HG02870 (cell line): ENCODE data around the gene PPP6R3.
"Not testable (repeated sequence)": the region's sequence is repeated elsewhere in the genome, so short reads cannot be mapped to it uniquely, and the experiment has no call there.

Experiments
- ATAC-seq: cut with Tn5 transposase; IDR thresholded peaks from one replicate; pipeline ENCODE4 v1.9.1; 2021; ENCODE audit warnings: mild to moderate bottlenecking, moderate library complexity; ENCODE audit not compliant: unreplicated experiment

Gene PPP6R3

DNA sequence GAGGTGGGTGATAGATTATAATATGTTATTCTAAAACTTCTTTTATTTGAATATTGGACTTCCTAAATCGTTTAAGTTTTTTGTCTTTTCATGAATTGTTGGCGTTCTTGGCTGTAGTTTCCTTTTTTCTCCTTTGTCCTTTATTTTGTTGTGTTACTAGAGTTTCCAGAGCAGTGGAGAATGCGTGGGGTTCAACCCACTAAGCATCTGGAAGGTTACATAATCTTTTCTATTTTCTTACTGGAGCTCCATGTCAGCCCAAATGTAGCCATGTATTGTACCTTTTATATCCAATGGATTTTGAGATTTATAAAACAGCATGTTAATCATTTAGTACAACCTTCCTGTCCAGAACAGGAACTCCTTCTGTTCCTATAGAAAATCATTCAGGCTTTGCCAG lies 63.2 kb downstream of the PPP6R3 start:
- ATAC-seq = no peak

DNA sequence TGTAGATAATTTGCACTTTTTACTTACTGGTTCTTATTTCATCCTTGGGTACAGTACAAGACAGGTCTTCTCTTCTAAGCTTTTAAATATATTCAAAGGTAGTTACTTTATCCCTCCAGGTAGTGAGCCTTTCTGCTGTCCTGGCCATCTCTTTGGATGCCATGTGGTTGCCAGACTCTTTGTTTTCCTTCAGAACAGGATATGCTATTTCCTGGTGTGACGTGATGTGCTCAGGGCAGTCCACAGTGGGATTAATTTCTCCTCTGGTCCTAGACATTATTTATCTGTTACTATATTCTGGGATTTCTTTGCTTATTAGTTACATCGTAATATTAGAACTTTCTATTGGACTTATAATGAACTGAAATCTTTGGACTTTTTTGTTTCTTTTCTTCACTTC lies 63.7 kb downstream of the PPP6R3 start:
- ATAC-seq = no peak

DNA sequence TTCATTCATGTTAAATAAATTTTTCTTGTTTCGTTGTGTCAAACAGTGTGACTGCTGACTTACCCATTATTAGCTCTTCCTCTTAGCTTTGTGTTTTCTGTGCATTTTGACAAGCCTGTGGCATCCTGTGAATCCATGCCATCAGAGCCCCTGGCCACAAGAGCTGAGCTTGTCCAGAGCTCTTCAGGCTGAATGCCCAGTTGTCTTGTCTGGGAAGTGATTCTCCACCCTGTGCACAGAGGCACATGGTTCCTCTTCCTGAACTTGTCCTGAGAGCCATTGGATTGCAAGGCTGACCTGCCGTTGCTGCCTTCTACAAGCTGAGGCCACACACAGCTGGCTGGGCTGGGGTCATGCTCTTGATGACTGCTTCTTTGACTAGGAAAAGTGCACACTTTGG lies 64.1 kb downstream of the PPP6R3 start:
- ATAC-seq = no peak

DNA sequence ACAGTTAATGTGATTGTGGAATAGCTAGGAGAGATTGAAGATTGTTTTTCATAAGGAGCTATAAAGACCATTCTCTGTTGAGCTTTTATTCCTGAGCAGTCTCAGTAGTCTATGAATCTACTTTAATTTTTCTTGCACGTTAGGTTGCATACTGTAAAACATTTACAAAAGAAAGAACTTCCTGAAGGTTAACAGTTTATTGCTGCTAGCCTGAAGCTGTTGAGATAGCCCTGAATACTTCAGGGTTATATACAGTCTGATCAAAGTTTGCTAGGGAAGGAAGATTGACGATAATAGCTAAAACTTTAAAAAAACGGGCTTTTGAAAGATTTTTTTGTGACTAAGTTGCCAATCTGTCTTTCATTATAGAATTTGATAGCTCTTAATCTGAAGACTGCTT lies 64.8 kb downstream of the PPP6R3 start:
- no peak for ATAC-seq

DNA sequence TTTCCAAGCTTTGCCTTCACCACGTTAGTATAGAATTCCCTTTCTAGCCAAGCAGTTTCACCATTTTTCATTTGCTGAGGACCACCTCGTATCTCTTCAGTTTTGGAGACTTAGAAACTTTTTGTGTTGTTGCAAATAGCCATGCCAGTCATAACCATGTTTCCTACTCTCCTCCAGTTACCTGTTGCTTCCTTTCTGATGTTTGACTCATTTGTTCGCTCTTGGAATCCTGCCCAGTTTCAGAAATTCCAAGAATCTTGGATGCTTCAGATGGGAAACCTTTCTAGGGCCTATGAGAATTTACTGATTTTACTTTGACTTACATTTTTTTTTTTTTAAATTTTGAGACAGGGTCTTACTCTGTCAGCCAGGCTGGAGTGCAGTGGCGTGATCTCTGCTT lies 65.4 kb downstream of the PPP6R3 start:
- ATAC-seq = no peak

DNA sequence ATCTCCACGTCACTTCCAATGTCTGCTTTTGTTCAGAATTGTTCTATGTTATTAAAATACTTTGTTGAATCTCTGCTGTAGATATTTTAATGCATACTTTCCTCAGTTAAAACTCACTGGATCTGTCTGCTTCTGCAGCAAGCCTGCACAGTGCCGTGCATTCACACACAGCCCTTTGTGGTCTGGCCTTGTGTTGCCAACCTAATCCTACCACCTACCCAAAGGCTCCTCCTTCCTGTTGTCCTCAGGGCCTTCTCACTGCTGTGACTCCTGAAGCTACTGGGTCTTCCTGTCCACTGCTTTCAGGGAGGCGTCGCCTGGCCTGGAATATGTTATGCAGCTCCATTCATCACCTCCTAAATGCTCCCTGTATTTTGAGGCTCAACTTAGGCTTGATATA lies 67.0 kb downstream of the PPP6R3 start:
- ATAC-seq = no peak

DNA sequence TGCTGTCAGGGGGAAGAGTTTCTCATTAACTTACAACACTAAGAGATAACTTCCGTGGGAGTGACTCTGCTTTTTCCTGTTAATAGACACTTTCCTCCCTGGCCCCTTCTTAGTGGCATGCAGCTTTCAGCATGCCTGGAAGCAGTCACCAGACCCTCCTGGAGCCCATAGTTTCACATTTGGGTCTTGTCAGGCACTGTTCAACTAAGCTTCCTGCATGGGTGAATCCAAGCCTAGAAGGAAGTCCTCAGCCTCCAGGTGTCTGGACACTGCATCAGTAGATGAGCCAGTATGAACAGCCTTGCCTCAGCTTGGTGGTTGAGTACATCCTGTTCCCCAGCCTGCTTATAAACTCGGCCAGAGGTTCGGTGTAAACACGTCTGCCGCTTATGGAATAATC lies 68.1 kb downstream of the PPP6R3 start:
- no peak for ATAC-seq

DNA sequence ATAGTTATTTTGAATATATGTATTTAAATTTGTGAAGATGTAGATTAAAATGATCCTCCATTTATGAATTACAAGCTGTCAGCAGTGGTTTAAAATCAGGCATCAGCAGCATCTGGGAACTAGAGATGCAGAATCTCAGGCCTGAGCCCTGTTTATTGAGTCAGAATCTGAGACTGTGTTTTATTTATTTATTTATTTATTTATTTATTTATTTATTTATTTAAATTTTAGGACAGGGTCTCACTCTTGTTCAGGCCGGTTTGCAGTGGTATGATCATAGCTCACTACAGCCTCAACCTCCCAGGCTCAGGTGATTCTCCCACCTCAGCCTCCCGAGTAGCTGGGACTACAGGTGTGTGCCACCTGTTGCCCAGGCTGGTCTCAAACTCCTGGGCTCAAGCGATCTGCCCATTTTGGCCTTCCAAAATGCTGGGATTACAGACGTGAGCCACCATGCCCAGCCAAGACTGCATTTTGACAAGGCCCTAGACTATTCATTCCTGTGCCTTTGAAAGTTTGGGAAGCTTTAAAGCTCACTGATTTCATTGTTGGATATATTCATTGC lies 70.7 kb downstream of the PPP6R3 start:
- no peak for ATAC-seq

DNA sequence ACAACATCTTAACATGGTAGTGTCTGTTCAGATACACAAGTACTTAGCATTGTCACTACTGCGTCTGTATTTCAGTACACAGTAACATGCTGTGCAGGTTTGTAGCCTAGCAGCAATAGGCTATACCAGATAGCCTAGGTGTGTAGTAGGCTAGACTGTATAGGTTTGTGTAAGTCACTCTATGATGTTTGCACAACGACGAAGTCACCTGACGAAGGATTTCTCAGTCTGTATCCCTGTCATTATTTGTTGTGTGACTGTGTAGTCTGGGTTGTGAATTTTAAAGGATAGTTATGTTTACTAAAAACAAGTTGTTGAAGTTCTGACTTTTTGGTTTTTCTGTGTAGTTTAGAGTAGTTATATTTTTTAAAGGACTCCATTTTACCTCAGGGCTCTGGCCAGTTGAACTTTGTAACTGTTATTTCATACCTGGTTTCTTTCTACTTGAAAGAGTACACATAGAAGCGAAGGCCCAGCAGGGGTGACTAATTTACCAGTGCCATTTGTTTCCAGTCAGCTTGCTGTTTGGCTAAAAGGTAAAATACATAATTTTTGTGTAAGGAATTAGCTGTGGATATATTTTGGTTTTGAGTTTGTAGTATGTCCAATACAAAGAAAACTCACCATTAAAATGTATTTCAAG lies 72.3 kb downstream of the PPP6R3 start:
- ATAC-seq = no peak

DNA sequence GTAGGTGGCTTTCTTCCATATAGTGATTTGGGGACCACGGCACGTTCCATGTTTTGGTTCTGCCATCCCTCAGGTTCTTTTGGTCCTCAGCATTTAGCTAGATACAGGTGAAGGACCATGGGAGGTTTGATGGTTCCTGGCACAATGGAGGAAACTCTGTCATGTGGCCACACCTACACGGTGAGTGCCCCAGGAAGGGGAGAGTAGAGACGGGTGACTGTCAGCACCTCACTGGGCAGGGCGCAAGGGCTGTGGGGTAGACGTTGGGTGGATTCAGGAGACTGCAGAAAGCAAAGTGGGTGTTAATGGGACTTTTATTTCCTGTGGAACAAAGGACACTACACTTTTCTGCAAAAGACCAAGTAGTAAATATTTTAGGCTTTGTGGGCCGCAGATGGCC lies 73.4 kb downstream of the PPP6R3 start:
- ATAC-seq = no peak

DNA sequence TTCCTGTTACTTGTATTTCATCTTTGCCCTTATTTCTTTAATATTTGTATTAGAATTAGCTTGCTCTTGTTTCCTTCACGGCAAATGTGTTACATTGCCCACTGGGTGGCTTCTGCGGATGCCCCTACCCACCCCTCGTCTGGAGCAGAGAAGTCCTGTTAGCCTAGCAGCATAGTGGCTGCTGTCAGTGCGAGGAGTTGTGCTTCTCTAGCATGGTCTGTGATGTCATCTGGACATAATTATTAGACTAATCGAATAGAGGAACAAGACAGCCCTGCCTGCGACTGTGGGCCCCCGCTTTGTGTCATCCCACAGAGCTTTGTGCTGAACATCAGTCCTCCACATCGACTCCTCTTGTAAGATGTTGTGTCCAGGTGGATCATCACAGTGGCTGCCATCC lies 74.5 kb downstream of the PPP6R3 start:
- ATAC-seq = no peak

DNA sequence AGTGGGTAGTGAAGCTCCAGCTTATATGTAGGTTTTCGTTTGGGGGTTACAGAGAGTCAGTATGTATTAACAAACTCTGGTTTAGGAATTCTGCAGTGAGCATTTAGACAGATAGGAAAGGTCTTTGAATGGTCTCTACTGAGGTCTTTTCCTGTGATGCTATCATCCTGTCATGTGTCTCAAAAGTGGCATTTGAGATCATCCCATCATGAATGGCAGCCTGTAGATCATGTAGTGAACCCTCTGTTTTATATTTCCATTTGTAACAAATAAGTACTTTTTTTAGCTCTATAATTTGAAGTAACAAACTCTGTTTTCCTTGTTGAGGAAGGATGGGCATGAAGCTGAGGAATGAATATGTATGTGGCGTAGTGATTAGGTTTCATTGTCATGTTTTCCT lies 76.2 kb downstream of the PPP6R3 start:
- ATAC-seq = no peak

DNA sequence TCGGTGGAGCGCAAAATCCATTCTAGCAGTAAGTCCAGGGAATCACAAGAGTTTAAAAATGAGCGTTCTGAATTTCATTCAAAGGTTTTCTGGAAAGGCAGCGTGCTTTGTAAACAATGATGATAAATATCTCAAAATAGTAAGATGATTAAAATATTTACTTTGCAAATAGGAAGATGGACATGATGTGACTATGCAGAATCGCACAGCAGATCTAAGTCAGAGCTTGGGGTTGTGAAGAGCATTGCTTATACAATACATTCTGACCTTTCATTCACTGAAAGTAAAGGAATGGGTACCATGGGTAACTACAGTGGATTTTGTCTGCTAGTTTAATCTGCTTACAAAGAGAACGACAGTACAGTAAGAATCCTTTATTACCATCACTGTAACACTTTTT lies 77.5 kb downstream of the PPP6R3 start:
- ATAC-seq = no peak

DNA sequence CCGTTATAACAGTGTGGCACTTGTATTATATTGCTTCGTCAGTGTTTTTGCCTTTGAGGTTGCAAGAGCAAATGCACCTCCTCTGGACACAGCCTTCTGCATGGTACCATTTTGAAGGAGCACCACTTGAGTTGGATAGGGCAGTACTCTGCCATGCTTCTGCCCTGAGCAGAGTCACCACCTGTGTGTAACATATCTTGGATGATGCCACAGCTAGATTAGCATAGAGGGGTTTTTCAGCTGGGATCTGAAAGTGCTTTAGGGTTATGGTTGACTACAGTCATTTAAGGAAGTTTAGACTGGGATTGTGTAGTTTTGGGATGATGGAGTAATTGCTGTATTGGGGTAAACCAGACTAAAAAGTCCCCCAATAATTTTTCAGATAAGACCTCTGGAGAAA lies 78.8 kb downstream of the PPP6R3 start:
- ATAC-seq = no peak

DNA sequence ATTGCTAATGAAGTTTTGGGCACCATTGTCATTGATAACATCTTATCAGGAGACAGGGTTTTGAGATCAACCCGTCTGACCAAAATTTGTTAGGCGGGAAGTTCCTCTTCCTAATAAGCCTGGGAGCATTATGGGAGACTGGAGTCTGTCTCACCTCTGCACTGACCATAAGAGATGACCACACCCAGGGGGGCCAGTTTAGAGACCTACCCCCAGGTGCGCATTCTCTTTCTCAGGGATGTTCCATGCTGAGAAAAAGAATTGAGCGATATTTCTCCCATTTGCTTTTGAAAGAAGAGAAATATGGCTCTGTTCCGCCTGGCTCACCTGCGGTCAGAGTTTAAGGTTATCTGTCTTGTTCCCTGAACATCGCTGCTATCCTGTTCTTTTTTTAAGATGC lies 80.0 kb downstream of the PPP6R3 start:
- not testable (repeated sequence) for ATAC-seq

DNA sequence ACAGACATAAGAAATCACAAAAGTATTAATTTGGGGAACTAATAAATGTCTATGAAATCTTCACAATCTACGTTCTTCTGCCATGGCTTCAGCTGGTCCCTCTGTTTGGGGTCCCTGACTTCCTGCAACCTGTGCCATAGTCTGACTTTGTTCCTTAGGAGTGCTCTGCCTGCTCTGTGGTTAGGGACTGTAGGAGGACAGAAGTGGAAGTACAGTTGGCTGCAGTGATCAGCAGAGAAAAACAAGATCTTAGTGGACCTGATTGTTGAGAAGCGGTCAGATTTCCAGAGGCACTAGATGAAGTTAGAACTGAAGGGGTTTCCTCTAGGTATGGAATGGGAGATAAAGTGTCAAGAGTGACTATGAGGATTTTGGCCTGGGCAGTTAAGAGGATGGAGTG lies 80.6 kb downstream of the PPP6R3 start:
- no peak for ATAC-seq

DNA sequence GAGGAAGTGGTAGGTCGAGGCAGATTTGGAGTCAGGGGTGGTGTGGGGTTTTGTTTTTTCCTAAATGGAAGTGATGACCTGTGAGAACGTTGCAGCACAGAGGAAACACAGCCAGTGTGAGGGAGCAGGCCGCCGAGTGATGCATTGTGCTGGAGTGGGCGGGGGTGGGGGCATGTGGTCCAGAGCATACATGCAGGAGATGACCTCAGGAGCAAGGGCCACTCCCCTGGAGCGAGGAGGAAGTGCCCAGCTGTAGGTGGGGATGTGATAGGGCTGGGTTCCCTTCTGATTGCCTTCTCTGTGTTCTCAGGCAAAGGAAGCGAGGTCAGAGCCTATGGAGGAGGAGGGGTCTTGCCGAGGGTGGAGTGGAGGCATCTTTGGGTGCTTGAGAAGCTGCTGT lies 81.4 kb downstream of the PPP6R3 start:
- no peak for ATAC-seq

DNA sequence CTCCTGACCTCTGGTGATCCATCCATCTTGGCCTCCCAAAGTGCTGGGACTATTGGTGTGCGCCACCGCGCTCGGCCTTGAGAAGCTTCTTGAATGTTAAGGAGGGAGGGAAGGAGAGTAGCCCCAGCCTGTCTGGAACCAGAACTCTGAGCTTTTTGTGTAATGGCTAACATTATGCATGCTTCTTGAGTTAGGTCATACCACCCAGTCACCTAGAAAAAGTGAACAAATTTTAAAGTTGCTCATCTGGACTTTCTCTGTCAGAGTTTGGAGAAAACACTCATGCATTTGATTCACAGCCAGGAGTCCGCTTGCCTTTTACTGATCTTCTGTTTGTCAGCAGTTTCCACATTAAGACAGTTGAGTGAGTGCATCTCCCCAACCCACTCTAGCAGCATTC lies 82.1 kb downstream of the PPP6R3 start:
- ATAC-seq = no peak

DNA sequence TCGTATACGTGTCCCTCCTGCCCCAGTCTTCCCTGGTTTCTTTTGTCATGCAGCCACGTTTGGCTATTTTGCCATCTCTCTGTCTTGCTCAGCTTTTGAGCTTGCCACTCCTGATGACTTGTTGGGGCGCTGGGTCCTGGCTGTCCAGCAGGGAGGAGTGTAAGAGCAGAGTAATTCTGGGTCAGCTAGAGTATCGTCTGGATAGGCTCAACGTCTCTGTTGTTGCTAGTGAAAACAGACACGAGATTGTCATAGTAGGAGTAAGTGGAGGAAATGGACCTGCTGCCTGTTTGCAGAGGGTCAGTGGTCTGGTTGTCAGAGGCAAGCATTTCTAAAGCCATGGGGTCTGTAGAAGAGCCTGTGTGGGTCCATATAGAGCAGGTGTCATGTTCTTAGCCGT lies 83.0 kb downstream of the PPP6R3 start:
- ATAC-seq = no peak

DNA sequence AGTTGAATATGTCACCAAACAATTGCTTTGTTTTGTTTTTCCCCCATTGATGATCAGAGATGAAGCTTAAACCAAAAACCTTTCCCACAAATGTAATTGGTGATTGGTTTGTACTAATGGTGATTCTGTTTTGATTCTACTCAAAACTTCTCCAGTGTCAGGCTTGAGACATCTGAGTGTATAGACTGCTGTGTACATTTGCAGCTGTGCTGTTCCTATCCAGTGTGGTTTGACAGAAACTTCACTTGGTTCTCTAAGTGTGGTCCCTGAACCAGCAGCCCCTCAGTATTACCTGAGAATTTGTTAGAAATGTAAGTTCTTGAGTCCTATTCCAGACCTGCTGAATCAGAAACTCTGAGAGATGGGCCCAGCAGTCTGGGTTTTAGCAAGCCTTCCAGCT lies 84.8 kb downstream of the PPP6R3 start:
- no peak for ATAC-seq

DNA sequence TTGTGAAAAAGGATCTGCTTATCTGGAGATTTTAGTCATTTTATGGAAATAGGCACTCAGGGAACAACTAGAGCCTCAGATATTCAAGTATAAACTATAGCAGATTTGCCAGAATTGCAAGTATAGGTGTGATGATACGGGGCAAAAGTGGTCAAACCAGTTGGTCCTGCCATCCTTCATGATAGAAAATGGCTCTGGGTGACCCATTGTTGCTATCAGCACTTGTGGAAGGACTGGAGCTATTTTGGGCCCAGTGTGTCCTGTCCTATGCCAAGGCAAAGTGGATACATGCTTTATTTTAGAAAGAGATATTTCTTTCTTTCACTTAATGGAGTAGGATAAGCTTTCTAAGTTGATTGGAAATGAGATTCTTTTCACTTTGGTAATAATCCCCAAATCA lies 85.2 kb downstream of the PPP6R3 start:
- no peak for ATAC-seq

DNA sequence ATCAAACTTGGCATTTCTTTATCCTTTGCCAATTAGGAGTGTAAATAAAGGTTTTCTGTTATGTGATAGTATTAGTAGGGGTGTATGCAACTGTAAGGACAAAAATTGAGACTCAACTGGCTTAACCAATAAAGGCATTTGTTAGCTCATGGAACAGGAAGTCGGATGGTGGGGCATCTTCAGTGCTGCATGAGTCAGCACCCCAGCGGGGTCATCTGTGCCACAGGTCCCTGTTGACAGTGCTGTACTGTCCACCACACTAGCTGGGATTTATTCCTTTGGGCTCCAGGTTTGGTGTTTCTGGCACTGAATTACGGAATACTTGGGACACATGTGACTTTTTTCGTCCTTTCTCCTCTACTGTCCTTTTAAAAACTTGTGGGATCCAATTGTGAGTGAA lies 86.0 kb downstream of the PPP6R3 start:
- ATAC-seq = no peak

DNA sequence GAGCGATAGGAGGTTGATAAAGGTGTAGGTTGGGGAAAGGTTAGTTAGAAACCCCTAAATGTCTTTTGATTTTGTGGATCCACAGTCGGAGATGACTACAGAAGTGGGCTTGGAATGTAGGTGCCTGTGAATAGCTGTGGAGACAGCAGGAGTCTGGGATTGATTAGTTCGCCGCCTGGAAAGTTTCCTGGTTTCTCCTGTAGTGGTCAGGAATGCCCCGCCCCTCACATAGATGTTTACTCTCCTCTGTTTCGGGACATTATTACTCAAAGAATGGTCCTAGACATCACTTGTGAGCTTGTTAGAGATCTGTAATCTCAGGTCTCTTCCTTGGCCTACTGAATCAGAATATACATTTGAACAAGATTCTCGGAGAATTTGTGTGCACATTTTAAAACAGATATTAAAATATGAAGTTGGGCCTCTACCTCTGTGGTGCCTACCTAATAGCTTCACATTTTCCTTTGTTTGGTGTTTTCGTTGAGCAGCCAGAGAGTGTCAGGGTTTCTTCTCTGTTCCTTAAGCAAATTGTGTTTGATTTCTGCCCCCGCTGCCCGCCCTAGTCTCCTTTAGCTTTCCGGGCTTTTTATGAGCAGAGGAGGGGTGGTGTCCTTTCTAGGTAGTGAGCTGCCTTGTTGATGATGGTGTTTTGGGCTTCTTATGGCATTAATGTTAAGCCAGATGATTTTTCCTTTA lies 89.4 kb downstream of the PPP6R3 start:
- ATAC-seq = no peak
